HL-60/S4 (cell line): Measurements from ENCODE around the gene BTF3.
"Not testable (repeated sequence)": the region's sequence is repeated elsewhere in the genome, so short reads cannot be mapped to it uniquely, and the experiment has no call there.

ENCODE experiments used
- in situ Hi-C: fragments of 300-500 bp; cut with MboI; formaldehyde crosslinking; loops from 2 replicates; pipeline ENCODE4 v1.14.3; 2022; ENCODE audit warnings: low sequenced_read_pairs

The BTF3 gene

DNA sequence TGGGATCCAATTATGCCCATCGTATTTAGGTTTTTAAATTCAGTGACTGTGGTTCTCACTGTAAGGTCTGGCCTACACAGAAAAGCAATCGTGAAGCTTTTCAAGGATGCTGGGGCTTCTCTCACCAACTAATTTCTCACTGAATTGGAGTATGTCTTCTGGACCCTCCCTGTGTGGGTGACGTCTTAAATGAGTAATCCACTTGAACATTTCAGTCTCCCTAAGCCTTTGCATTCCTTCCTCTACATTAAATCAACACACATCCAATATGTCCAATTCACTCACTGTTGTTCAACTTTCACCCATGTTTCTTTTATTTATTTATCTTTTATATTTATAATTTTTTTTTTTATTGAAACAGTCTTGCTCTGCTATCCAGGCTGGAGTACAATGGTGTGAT lies 12.5 kb upstream of the BTF3 start:
- in situ Hi-C loops = no loop called here

DNA sequence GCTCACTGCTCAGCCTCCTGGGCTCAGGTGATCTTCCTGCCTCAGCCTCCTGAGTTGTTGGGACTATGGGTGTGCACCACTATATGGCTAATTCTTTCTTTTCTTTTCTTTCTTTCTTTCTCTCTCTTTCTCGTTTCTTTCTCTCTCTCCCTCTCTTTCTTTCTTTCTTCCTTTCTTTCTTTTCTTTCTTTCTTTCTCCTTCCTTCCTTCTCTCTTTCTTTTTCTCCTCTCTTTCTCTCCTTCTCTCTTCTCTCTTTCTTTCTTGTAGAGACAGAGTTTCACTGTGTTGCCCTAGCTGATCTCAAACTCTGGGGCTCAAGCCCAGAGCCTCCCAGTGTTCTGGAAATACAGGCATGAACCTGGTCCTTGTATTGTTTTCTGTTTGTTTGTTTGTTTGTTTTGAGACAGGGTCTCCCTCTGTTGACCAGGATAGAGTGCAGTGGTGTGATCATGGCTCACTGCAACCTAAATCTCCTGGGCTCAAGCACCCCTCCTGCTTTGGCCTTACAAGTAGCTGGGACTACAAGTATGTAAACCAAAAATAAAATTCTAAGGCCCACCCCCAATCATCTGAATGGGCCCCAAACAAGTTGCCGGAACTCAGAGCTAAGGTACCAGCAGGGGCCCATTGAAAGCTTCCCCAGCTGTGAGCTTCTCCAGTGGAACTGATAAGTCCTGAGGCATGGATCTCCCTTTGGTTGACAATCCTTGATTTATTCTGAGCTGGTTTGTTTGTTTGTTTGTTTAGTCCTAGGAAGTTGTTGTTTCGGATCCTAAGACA lies 11.9 kb upstream of the BTF3 start:
- in situ Hi-C loops = no loop called here

DNA sequence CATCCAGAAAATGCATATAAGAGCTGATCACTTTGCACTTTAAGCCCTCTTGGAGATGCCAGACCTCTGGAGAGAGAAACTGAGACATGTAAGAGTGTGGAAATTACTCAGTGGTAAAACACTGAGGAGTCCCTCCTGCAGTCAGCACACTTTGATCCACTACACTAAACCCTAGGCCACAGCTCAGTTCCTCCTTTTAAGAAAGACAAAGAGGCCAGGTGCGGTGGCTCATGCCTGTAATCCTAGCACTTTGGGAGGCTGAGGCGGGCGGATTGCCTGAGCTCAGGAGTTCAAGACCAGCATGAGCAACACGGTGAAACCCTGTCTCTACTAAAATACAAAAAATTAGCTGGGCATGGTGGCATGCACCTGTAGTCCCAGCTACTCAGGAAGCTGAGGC lies 11.0 kb upstream of the BTF3 start:
- in situ Hi-C loops = not testable (repeated sequence)

GRCh38 chr5:73487815-73488214 lies 10.4 kb upstream of the BTF3 start:
- in situ Hi-C loops = no loop called here

DNA sequence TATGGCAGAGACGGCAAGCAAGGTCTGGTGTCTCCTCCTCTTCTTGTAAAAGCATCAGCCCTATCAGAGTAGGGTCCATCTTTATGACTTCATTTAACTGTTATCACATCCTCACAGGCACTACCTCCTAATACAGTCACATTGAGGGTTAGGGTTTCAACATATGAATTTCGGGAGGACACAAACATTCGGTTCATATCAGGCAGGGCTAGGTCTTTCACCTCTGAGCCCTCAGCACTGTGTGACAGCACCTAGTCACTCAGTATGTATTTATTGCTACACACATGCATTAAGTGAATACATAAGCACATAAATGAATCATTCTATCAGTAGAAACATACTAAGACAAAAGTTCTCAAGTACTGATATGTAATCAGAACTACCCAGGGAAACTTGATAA lies 9.4 kb upstream of the BTF3 start:
- in situ Hi-C loops = no loop called here

DNA sequence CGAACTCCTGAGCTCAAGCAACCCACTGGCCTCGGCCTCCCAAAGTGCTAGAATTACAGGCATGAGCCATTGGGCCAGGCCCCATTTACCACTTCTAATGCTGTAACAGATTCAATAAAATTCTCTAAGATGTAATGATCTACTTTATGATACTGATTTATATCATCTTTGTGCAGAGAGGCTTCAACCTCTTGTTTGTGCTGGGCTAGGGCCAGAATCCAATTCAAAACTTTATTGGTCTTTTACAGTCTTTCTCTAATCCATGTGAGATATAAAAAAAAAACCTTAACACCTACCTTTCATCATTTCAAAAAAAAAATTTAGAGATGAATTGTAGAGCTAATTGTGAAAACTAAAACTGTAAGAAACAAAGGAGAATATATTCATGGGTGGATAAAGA lies 8.2 kb upstream of the BTF3 start:
- in situ Hi-C loops = no loop called here

- in situ Hi-C loops = no loop called here
These were observed 7.1 kb upstream of the BTF3 start for GRCh38 chr5:73491155-73491554.

DNA sequence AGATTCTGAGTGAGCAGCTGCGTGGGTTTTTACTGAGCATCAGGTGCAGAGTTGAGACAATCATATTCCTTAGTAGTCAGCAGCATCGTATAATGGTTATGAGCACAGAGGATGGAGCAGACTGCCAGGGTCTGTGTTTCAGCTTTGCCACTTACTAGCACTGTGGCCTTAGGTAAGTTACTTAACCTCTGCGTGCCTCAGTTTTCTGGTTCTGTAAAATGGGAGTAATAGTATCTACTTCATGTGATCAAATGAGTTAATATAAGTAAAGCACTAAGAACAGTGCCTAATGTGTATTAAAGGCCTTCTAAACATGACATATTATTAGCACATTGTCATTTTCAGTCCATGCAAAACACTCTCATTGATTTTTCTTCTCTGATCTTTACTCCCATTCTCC lies 4.8 kb upstream of the BTF3 start:
- in situ Hi-C loops = no loop called here

- in situ Hi-C loops = no loop called here
These were observed 3.5 kb upstream of the BTF3 start for GRCh38 chr5:73494721-73495120.

DNA sequence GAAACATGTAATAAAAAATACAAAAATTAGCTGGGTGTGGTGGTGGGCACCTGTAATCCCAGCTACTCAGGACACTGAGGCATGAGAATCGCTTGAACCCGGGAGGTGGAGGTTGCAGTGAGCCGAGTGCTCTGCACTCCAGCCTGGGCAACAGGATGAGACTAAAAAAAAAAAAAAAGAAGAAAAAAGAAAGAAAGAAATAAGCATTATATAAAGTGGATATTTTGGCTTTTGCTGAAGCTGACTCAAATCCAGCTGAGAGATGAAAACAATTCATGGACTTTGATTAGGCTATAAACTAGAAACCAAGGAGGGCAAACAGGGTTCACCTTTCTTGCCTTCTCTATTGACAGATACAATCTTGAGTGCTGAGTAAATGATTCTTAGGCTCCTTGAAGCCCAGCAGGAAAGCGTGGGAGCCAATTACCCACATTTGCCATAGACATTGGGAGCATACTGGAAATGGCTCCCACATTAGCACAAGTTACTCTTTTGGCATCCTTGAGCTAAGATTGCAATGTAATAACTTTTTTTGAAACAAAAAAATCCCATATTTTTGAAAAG lies 2.4 kb upstream of the BTF3 start:
- in situ Hi-C loops = no loop called here

GRCh38 chr5:73496984-73497457 lies 1.2 kb upstream of the BTF3 start:
- in situ Hi-C loops = no loop called here

DNA sequence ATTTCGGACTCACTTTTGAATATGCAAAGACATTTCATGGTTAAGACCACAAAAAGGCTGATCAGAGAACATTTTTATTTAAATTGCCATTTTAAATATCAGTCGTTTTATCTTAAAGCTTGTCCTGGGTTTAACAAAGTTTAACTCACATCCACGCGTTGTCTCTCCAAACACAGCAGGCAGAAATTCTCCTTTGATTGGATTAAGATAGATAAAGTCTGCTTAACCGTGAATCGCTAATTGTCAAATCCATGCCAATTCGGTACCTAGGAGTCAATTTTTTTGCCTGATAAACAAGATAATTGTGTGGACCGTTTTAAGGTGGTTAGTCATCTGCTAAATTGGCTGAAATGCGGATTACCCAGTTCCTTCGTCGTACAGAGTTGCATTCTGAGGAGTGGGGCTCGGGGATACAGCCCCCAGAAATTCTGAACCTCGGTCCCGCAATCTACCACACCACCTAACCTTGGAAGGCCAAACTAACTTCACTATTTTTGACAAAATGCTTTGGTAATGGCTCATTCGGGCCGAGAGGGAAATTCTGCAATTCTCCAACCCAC lies 665 bp upstream of the BTF3 start:
- in situ Hi-C loops = no loop called here

DNA sequence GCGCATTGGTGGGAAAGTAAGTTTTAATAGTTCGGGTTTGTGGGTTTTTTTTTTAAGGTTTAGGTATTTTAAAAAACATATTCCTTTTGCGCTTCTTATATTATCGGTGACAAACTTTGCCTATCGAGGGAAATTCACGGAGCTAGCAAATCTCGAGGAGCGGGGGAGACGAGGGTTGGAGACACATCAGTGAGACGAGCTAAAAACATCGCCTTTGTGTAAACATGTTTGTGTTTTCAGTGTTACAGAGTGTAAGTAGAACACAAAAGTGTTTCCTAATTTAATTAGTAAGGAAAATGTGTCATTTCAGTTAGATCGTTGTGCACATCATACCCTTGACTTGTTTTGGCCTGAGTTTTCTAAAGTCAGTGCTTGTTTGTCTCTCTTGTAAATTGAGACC lies 945 bp downstream of the BTF3 start:
- in situ Hi-C loops = no loop called here

- in situ Hi-C loops = no loop called here
These were observed 1.5 kb downstream of the BTF3 start for GRCh38 chr5:73499756-73500155.

- in situ Hi-C loops = no loop called here
These were observed 3.2 kb downstream of the BTF3 start for GRCh38 chr5:73501406-73501805.

DNA sequence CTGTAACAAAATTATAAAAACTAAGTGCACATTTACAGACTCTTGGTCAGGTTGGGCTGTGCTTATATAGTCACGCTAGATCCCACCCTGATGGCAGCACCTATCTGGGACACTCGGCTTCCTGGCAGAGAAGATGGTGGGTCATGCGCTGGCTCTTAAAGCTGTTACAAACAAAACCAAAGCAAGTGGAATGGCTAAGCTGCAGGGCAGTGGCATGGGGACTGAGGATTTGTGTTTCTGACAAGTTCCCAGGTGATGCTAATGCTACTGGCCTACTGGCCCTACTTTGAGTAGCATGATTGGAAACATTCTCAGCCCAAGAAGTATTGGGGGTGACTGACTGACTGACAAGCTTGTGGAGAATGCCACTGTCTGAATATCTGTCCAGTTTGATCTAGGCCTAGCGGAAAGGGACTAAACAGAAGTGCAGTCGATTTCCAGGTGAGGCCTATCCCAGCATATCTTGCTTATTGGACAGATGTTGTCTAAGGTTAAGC lies 8.3 kb downstream of the BTF3 start:
- in situ Hi-C loops = no loop called here

- in situ Hi-C loops = no loop called here
These were observed 8.8 kb downstream of the BTF3 start for GRCh38 chr5:73507062-73507461.

DNA sequence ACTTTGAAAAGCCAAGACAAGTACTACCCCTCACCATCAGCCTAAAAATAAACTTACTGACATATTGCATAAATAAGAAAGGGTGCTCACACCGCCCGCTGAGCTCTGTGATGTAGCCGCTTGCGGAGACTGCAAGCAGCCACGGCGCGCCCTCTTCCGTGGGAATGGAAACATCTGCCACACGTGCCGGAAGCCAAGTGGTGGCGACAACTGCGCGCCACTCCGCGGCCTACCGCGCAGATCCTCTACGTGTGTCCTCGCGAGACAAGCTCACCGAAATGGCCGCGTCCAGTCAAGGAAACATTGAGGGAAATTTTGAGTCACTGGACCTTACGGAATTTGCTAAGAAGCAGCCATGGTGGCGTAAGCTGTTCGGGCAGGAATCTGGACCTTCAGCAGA lies 10.3 kb downstream of the BTF3 start:
- in situ Hi-C loops = not testable (repeated sequence)

DNA sequence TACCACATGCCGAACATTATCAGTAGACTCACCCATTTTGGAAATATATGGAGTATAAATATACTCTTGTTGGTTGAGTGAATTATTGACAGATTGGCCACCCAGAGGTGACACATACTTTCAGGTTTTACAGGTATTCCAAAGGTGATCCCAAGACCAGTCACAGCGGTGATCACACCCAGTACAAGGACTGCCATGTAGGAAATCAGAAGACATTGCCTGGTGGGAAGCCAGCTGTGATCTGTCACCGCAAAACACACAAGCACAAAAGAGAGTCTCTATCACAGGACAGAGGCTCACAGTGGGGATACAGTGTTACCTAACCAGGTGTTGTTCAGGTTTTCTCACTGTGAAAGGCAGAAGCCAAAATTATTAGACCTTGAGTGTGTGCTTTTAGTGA lies 15.8 kb downstream of the BTF3 start:
- in situ Hi-C loops = no loop called here

DNA sequence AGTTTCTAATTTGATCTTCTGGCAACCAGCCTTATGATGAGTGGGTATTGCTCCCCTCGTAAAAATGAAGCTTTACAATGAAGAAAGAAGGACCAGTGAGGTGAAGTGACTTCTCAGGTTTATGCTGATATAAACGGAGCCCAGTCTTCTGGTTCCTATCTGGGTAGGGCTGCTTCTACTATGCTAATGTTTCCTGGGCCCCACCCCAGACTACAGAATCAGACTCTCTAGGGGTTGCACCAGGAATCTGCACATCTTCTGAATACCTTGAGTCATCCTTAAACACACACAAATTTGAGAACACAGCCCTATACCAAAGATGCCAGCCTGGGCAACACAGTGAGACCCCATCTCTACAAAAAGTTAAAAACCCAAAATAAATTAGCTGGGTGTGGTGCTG lies 16.2 kb downstream of the BTF3 start:
- in situ Hi-C loops = no loop called here

- in situ Hi-C loops = no loop called here
These were observed 17.0 kb downstream of the BTF3 start for GRCh38 chr5:73515232-73515631.

- in situ Hi-C loops = no loop called here
These were observed 21.5 kb downstream of the BTF3 start for GRCh38 chr5:73519531-73520283.
